Measurements from ENCODE around the gene SPOCK2.

Gene SPOCK2

DNA sequence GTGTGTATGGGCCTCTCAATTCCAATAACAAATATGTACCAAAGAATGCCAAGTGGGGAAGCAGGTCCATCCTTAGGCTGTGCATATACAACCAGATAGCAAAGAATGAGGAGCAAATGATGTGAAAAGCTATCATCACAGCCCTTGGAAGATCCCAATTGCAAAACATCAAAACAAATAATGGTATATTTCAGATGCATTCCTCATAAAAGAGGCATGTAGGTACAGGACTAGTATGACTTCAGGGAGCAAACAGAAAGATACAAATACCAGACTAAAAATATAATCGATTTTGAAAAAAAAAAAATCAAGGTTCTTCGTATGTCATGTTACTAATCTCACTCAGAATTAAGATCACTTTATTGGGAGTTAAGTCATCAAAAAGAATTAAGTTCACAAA lies 18.5 kb upstream of the SPOCK2 start (continued):
- TF ChIP-seq, protein P1, sequence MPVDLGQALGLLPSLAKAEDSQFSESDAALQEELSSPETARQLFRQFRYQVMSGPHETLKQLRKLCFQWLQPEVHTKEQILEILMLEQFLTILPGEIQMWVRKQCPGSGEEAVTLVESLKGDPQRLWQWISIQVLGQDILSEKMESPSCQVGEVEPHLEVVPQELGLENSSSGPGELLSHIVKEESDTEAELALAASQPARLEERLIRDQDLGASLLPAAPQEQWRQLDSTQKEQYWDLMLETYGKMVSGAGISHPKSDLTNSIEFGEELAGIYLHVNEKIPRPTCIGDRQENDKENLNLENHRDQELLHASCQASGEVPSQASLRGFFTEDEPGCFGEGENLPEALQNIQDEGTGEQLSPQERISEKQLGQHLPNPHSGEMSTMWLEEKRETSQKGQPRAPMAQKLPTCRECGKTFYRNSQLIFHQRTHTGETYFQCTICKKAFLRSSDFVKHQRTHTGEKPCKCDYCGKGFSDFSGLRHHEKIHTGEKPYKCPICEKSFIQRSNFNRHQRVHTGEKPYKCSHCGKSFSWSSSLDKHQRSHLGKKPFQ (tag by site-specific recombination; IDR thresholded peaks at IDR 0.05) = no peak
- TF ChIP-seq ZNF792 (tag by site-specific recombination; IDR thresholded peaks at IDR 0.05) (no peak), ZNF2 (tag by site-specific recombination; IDR thresholded peaks at IDR 0.05) (no peak), ZNF223 (tag by site-specific recombination; IDR thresholded peaks at IDR 0.05) (no peak), ZNF169 (tag by site-specific recombination; IDR thresholded peaks at IDR 0.05) (no peak), ZNF302 (tag by site-specific recombination; IDR thresholded peaks at IDR 0.05; ENCODE audit: low read depth) (no peak), ZNF433 (tag by site-specific recombination; IDR thresholded peaks at IDR 0.05; ENCODE audit: low read depth) (no peak), ZNF114 (tag by site-specific recombination; IDR thresholded peaks at IDR 0.05) (no peak), ZSCAN23 (tag by site-specific recombination; IDR thresholded peaks at IDR 0.05) (no peak), ZBTB17 (tag by site-specific recombination; IDR thresholded peaks at IDR 0.05) (no peak), PRDM1 (tag by site-specific recombination; IDR thresholded peaks at IDR 0.05) (no peak), ZNF561 (tag by site-specific recombination; IDR thresholded peaks at IDR 0.05; ENCODE audit: borderline replicate concordance) (no peak), SP7 (tag by site-specific recombination; IDR thresholded peaks at IDR 0.05) (no peak)

GRCh38 chr10:72106154-72106849 lies 18.0 kb upstream of the SPOCK2 start:
- POLR2A ChIA-PET = no interaction called here
- Histone ChIP-seq H3K9me3 (ENCODE audit: control insufficient read depth, insufficient read depth, low read depth, low read length) (no peaks in the 10 kb centered on the region), H3K36me3 (ENCODE audit: control insufficient read depth in 2 of 2, insufficient read depth in 1 of 2, low read length in 2 of 2) (peaks cover 0 to 10% of the 10 kb centered on the region in 2 experiments; a peak in 1 of 3 replicates), H3K4me3 (ENCODE audit: low read depth, low read length) (no peak overlapping the region), H3K4me1 (ENCODE audit: control insufficient read depth, insufficient read depth, low read length) (peaks cover 13% of the 10 kb centered on the region), H3K27ac (ENCODE audit: extremely low read depth, low read depth, low read length) (no peak overlapping the region)
- CTCF ChIA-PET = interaction anchor here (1.1 kb wide), 1 partner anchor 13 kb away, joined by 3 read pairs; no protein-coding TSS in a partner anchor
- no peak for TF ChIP-seq ZNF776 (tag by site-specific recombination; IDR thresholded peaks at IDR 0.05; ENCODE audit: borderline replicate concordance)
- TF ChIP-seq REPIN1 (tag by site-specific recombination; IDR thresholded peaks at IDR 0.05; ENCODE audit: low read depth) = no peak
- TF ChIP-seq SCRT1 (tag by site-specific recombination; IDR thresholded peaks at IDR 0.05; ENCODE audit: borderline replicate concordance) = no peak
- TF ChIP-seq ZBTB21 (tag by site-specific recombination; IDR thresholded peaks at IDR 0.05) = no peak
- no peak for TF ChIP-seq MYNN (tag by site-specific recombination; IDR thresholded peaks at IDR 0.05; ENCODE audit: borderline replicate concordance)
- no peak for TF ChIP-seq TSHZ1 (tag by site-specific recombination; IDR thresholded peaks at IDR 0.05; ENCODE audit: borderline replicate concordance)
- TF ChIP-seq ZNF292 (tag by site-specific recombination; IDR thresholded peaks at IDR 0.05; ENCODE audit: borderline replicate concordance, low read depth) = no peak
- no peak for TF ChIP-seq FEZF1 (tag by site-specific recombination; IDR thresholded peaks at IDR 0.05)
- TF ChIP-seq ZEB2 (tag by site-specific recombination; IDR thresholded peaks at IDR 0.05) = no peak
- no peak for TF ChIP-seq ZNF311 (tag by site-specific recombination; IDR thresholded peaks at IDR 0.05; ENCODE audit: borderline replicate concordance)
- TF ChIP-seq KLF8 (tag by site-specific recombination; IDR thresholded peaks at IDR 0.05) = no peak
- TF ChIP-seq BCL11B (tag by site-specific recombination; IDR thresholded peaks at IDR 0.05; ENCODE audit: low read depth) = no peak
- TF ChIP-seq SP2 (tag by site-specific recombination; IDR thresholded peaks at IDR 0.05) = no peak
- no peak for TF ChIP-seq ZNF24 (tag by site-specific recombination; IDR thresholded peaks at IDR 0.05)
- no peak for TF ChIP-seq ZBTB1 (tag by site-specific recombination; IDR thresholded peaks at IDR 0.05)
- TF ChIP-seq PRDM6 (tag by site-specific recombination; IDR thresholded peaks at IDR 0.05) = no peak
- no peak for TF ChIP-seq ZNF169 (tag by site-specific recombination; IDR thresholded peaks at IDR 0.05)
- no peak for TF ChIP-seq ZNF626 (tag by site-specific recombination; IDR thresholded peaks at IDR 0.05)
- no peak for TF ChIP-seq ZNF112 (tag by site-specific recombination; IDR thresholded peaks at IDR 0.05)
- no peak for TF ChIP-seq YY1 (tag by site-specific recombination; IDR thresholded peaks at IDR 0.05)
